GM12865 (cell line): ENCODE results near the gene POMT1.
"Not testable (repeated sequence)": the region's sequence is repeated elsewhere in the genome, so short reads cannot be mapped to it uniquely, and the experiment has no call there.

ENCODE experiments used
- DNase-seq: peaks from one replicate; pipeline ENCODE4 v3.0.0; 2010; ENCODE audit warnings: low read depth
- H3K4me3 ChIP-seq: 2 replicates; pipeline ENCODE4 v1.5.1; 2011; ENCODE audit warnings: mild to moderate bottlenecking, low read depth, low read length, control low read depth
- TF ChIP-seq, protein P1 (sequence below): IDR thresholded peaks from 2 replicates; pipeline ENCODE4 v1.5.1; 2011; ENCODE audit warnings: low read length, control low read depth, low read depth, inconsistent platforms; ENCODE audit not compliant: insufficient read depth; ENCODE audit errors: missing control alignments

The POMT1 gene, protein sequence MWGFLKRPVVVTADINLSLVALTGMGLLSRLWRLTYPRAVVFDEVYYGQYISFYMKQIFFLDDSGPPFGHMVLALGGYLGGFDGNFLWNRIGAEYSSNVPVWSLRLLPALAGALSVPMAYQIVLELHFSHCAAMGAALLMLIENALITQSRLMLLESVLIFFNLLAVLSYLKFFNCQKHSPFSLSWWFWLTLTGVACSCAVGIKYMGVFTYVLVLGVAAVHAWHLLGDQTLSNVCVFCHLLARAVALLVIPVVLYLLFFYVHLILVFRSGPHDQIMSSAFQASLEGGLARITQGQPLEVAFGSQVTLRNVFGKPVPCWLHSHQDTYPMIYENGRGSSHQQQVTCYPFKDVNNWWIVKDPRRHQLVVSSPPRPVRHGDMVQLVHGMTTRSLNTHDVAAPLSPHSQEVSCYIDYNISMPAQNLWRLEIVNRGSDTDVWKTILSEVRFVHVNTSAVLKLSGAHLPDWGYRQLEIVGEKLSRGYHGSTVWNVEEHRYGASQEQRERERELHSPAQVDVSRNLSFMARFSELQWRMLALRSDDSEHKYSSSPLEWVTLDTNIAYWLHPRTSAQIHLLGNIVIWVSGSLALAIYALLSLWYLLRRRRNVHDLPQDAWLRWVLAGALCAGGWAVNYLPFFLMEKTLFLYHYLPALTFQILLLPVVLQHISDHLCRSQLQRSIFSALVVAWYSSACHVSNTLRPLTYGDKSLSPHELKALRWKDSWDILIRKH

DNA sequence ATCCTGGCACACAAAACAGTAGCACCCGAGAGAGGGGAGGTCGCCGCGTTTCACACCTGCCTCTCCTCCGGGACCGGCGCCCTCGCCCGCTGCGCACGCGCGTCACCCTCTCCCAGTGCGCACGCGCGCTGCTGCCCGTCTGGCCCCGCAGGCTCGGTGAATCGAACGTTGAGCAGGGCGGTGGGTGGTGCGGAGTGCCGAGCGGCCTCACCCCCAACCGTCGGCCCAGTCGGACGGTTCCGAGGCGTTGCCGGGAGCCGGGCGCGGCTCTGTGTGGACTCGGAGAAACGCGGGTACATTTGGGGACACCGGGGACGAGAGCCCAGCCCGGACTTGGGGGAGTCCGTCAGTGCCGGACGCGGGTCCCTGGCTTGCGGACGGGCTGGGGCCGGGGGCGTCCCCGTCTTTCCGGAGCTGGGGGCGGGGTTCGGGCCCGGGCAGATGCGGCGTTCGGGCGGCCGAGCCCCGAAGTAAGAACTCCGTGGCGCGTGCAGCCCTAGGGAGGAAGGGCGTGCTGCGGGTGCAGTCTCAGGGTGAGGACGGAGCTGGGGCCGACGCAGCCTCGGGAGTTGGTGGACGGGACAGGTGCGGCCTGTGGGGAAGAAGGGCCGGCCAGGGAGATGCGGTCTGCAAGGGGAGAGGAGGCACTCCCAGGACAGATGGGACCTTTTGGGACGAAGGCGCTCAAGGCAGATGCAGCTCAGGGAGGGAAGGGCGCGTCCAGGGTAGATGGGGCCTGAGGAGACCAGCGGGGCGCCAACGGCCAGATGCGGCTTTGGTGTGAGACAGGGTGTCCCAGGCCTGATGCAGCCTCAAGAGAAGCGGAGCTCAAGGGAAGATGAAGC is at the start of gene POMT1:
TSS of gene POMT1 (plus strand) at position 138 of the 845 bp plus-strand sequence. CDS start 1,301 bp downstream, outside the sequence.
- H3K4me3 ChIP-seq, result peak within 1 kb of the TSS; percentile 68
- TF ChIP-seq, protein P1, sequence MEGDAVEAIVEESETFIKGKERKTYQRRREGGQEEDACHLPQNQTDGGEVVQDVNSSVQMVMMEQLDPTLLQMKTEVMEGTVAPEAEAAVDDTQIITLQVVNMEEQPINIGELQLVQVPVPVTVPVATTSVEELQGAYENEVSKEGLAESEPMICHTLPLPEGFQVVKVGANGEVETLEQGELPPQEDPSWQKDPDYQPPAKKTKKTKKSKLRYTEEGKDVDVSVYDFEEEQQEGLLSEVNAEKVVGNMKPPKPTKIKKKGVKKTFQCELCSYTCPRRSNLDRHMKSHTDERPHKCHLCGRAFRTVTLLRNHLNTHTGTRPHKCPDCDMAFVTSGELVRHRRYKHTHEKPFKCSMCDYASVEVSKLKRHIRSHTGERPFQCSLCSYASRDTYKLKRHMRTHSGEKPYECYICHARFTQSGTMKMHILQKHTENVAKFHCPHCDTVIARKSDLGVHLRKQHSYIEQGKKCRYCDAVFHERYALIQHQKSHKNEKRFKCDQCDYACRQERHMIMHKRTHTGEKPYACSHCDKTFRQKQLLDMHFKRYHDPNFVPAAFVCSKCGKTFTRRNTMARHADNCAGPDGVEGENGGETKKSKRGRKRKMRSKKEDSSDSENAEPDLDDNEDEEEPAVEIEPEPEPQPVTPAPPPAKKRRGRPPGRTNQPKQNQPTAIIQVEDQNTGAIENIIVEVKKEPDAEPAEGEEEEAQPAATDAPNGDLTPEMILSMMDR, result no peak
- peak; percentile 92 for DNase-seq

DNA sequence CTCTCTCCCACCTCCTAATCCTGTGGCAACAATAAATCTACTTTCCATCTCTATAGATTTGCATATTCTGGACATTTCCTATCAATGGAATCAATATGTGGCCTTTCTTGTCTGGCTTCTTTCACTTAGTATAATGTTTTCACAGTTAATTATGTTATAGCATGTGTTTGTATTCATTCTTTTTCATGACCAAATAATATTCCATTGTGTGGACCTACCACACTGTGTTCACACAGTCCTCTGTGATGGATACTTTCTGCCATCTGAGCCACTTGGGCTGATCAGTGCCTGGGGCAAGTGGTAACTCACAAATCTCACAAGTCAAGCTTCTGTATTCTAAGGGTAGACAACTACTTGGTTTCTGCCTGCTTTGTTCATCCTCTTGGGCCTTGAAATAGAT is 48.7 kb upstream of the POMT1 start:
- no peak overlapping the region for H3K4me3 ChIP-seq
- TF ChIP-seq, protein P1, result no peak
- no peak for DNase-seq

DNA sequence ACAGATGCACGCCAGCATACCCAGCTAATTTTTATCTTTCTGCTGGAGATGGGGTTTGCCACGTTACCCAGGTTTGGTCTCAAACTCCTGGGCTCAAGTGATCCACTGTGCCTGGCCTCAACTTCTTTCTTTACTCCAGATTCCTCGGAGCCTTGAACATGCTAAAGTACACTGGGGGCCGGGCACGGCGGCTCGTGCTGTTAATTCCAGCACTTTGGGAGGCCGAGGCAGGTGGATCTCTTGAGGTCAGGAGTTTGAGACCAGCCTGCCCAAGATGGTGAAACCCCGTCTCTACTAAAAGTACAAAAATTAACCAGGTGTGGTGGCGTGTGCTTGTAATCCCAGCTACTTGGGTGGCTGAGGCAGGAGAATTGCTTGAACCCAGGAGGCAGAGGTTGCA is 47.1 kb upstream of the POMT1 start:
- DNase-seq, result not testable (repeated sequence)

DNA sequence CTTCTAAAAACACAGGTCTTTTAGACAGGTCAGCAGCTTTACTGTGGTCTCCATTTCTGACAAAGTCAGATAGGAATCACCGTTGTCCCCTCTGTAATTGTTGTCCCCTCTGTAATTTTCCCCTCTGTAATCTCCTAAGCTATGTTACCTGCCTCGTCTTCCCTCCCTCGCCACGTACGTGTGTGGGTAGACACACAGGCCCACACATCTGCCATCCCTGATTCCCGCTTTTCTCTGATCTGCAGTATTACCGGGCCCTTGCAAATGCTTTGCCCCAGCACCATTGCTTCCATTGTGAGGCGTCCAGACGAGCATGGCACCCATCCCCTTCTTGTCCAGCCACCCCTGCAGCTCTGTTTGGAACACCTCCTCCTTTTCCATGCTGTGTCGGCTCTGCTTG is 45.0 kb upstream of the POMT1 start:
- no peak overlapping the region for H3K4me3 ChIP-seq
- TF ChIP-seq, protein P1, result no peak
- DNase-seq, result no peak

More for the DNA sequence above, 47.1 kb upstream of the POMT1 start:
- not testable (repeated sequence) for H3K4me3 ChIP-seq

DNA sequence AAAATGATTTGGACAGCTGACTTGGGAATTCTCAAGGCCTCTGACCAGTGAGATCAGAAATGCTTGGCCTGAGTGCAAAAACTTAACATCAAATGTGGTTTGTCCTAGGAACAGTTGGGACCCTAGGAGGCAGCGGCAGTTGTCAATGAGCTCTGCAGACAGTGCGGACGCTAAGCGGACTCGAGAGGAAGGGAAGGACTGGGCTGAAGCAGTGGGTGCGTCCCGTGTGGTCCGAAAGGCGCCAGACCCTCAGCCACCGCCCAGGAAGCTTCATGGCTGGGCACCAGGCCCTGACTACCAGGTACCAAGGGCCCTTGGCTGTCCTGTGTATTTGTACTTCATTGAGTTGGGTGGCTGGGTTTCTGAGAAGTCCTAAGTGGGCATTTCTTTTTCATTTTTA is 43.7 kb upstream of the POMT1 start:
- no peak for DNase-seq
- no peak overlapping the region for H3K4me3 ChIP-seq
- TF ChIP-seq, protein P1, result no peak

DNA sequence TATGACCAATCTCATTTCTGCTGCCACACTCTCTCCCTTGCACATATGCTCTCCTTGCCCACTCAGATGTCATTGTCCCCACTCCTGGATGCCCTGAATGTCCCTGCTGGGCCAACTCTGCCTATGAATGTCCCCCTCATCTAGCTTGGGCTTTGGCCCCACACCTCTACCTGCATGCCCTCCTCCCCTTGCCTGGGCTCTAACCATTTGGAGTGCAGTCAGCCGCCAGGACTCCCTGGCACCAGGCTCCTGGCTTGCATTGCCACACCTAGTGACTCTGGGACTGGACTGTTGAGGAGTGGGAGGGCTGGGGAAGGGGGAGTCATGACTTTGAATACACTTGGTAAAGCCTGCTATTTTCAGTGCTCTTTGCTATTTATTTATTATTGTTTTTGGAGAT is 41.6 kb upstream of the POMT1 start:
- DNase-seq, result no peak
- TF ChIP-seq, protein P1, result no peak
- H3K4me3 ChIP-seq, result no peak overlapping the region
